Endodermal cell (in vitro differentiated cells): ENCODE data around the gene ELFN1. TPM values are rescaled to one million over a fixed set of nuclear protein-coding genes. Genes with fewer than 3 reads are reported as not detected.

ENCODE experiments used
- DNase-seq: peaks from one replicate; pipeline ENCODE4 v3.0.0-alpha.2; 2017
- H3K27ac ChIP-seq: 2 replicates; pipeline ENCODE4 v1.5.1; 2013; ENCODE audit warnings: mild to moderate bottlenecking, low read depth, low read length, moderate library complexity
- H3K27me3 ChIP-seq: 2 replicates; pipeline ENCODE4 v1.6.1; 2013; ENCODE audit warnings: mild to moderate bottlenecking, low read length, moderate library complexity; ENCODE audit not compliant: insufficient read depth, control insufficient read depth, poor library complexity, severe bottlenecking
- H3K36me3 ChIP-seq: 2 replicates; pipeline ENCODE4 v1.7.0; 2013; ENCODE audit warnings: mild to moderate bottlenecking, low read length, moderate library complexity; ENCODE audit not compliant: control insufficient read depth, insufficient read depth
- H3K4me1 ChIP-seq: one replicate; pipeline ENCODE4 v1.7.0; 2013; ENCODE audit warnings: low read length; ENCODE audit not compliant: control insufficient read depth, insufficient read depth
- H3K4me3 ChIP-seq: 2 replicates; pipeline ENCODE4 v1.5.1; 2013; ENCODE audit warnings: mild to moderate bottlenecking, low read length, moderate library complexity
- H3K9ac ChIP-seq: 2 replicates; pipeline ENCODE4 v1.6.1; 2013; ENCODE audit warnings: mild to moderate bottlenecking, low read length, moderate library complexity; ENCODE audit not compliant: poor library complexity, severe bottlenecking; ENCODE audit errors: extremely low read depth
- H3K9me3 ChIP-seq: 2 replicates; pipeline ENCODE4 v1.6.1; 2013; ENCODE audit warnings: mild to moderate bottlenecking, low read length, moderate library complexity; ENCODE audit not compliant: control insufficient read depth
- H3K27ac Mint-ChIP-seq: 2 replicates; pipeline ENCODE4 v1.8.0; 2020; ENCODE audit warnings: mixed read lengths
- H3K27me3 Mint-ChIP-seq: 2 replicates; pipeline ENCODE4 v1.8.0; 2021; ENCODE audit warnings: mild to moderate bottlenecking, mixed read lengths; ENCODE audit not compliant: insufficient read depth
- H3K36me3 Mint-ChIP-seq: 2 replicates; pipeline ENCODE4 v1.8.0; 2020; ENCODE audit warnings: low read depth, mixed read lengths
- H3K4me1 Mint-ChIP-seq: 2 replicates; pipeline ENCODE4 v1.8.0; 2020; ENCODE audit warnings: mixed read lengths
- H3K4me3 Mint-ChIP-seq: 2 replicates; pipeline ENCODE4 v1.8.0; 2020; ENCODE audit warnings: mild to moderate bottlenecking, moderate library complexity, mixed read lengths
- H3K9me3 Mint-ChIP-seq: 2 replicates; pipeline ENCODE4 v1.8.0; 2020; ENCODE audit warnings: mild to moderate bottlenecking, mixed read lengths
- CTCF ChIP-seq: fragments of 200-600 bp; sonication (generic); conservative IDR thresholded peaks from 2 replicates; pipeline ENCODE4 v1.5.0; 2021; ENCODE audit warnings: antibody characterized with exemption, mild to moderate bottlenecking
- WGBS, 2 experiments: methylation state at CpG; one replicate each; pipeline versions ENCODE4 v1.1.5 to v1.1.7; 2013; ENCODE audit warnings: missing lambda C conversion rate in 2 of 2, mixed read lengths in 1 of 2; ENCODE audit not compliant: insufficient coverage in 1 of 2, insufficient read length in 1 of 2; 5-methylcytosine and 5-hydroxymethylcytosine counted together
- total RNA-seq, 2 donors: library from RNA; stranded (reverse); fragmentation: NEBNext Ultra II Directional in 1 of 2; extraction: Animal tissue kit (Norgen Biotek cat#: 25700) in 1 of 2; gene quantifications; 2 replicates in 1 of 2; 3 replicates in 1 of 2; pipeline ENCODE4 v1.2.1, GENCODE V29; 2021

The ELFN1 gene
- total RNA-seq, 2 donors from 2014 or later: 2.1 to 5.0 TPM

GRCh38 chr7:1674161-1675035 lies 4.3 kb downstream of the ELFN1 start:
- peaks cover 20% of the 10 kb centered on the region for H3K27me3 ChIP-seq
- no peaks in the 10 kb centered on the region for H3K9me3 ChIP-seq
- H3K27me3 Mint-ChIP-seq: peaks cover 30% of the 10 kb centered on the region
- no peaks in the 10 kb centered on the region for H3K36me3 Mint-ChIP-seq
- 91 to 95% methylated on average over 10 to 21 of the region's 21 CpGs for WGBS, 2 experiments
- H3K27ac ChIP-seq: no peak overlapping the region
- no peak overlapping the region for H3K4me3 Mint-ChIP-seq
- no peaks in the 10 kb centered on the region for H3K36me3 ChIP-seq
- H3K9ac ChIP-seq: no peak overlapping the region
- no peak overlapping the region for H3K4me3 ChIP-seq
- no peak for TF ChIP-seq CTCF
- H3K4me1 Mint-ChIP-seq: no peaks in the 10 kb centered on the region
- peak; percentile 36 for DNase-seq
- no peaks in the 10 kb centered on the region for H3K9me3 Mint-ChIP-seq
- H3K27ac Mint-ChIP-seq: no peak overlapping the region
- H3K4me1 ChIP-seq: no peaks in the 10 kb centered on the region

- WGBS, 2 experiments: 87 to 93% methylated on average over 17 to 29 of the region's 29 CpGs
- Mint-ChIP-seq H3K27me3 (peaks cover 29% of the 10 kb centered on the region), H3K4me3 (no peak overlapping the region), H3K36me3 (no peaks in the 10 kb centered on the region), H3K4me1 (no peaks in the 10 kb centered on the region), H3K9me3 (no peaks in the 10 kb centered on the region), H3K27ac (no peak overlapping the region)
- no peaks in the 10 kb centered on the region for H3K9me3 ChIP-seq
- peaks cover 17% of the 10 kb centered on the region for H3K27me3 ChIP-seq
- no peaks in the 10 kb centered on the region for H3K4me1 ChIP-seq
- no peak for TF ChIP-seq CTCF
- H3K36me3 ChIP-seq: no peaks in the 10 kb centered on the region
- no peak overlapping the region for H3K27ac ChIP-seq
- peak; percentile 36 for DNase-seq
- H3K9ac ChIP-seq: no peak overlapping the region
- no peak overlapping the region for H3K4me3 ChIP-seq
Measured at GRCh38 chr7:1675036-1675671, 5.1 kb downstream of the ELFN1 start.

- no peak overlapping the region for H3K27ac ChIP-seq
- no peaks in the 10 kb centered on the region for H3K4me1 ChIP-seq
- H3K9me3 Mint-ChIP-seq: no peaks in the 10 kb centered on the region
- H3K4me3 Mint-ChIP-seq: no peak overlapping the region
- no peaks in the 10 kb centered on the region for H3K36me3 ChIP-seq
- H3K4me3 ChIP-seq: no peak overlapping the region
- peaks cover 14% of the 10 kb centered on the region for H3K27me3 ChIP-seq
- no peak overlapping the region for H3K9ac ChIP-seq
- H3K27ac Mint-ChIP-seq: no peak overlapping the region
- no peaks in the 10 kb centered on the region for H3K36me3 Mint-ChIP-seq
- WGBS, 2 experiments: 89 to 90% methylated on average over 18 to 30 of the region's 30 CpGs
- no peaks in the 10 kb centered on the region for H3K9me3 ChIP-seq
- H3K27me3 Mint-ChIP-seq: peaks cover 26% of the 10 kb centered on the region
- H3K4me1 Mint-ChIP-seq: no peaks in the 10 kb centered on the region
- TF ChIP-seq CTCF: no peak
- peak; percentile 54 for DNase-seq
Measured at GRCh38 chr7:1675673-1676549, 5.8 kb downstream of the ELFN1 start.
